Chondrocyte (in vitro differentiated cells): Measurements from ENCODE around the gene B3GALNT2. TPM values are rescaled to one million over a fixed set of nuclear protein-coding genes. Genes with fewer than 3 reads are reported as not detected.

Experiments used
- DNase-seq: peaks from one replicate; pipeline ENCODE4 v3.0.0; 2021; ENCODE audit warnings: mixed read lengths, low spot score
- H3K27ac Mint-ChIP-seq: one replicate; pipeline ENCODE4 v1.8.0; 2021; ENCODE audit warnings: mild to moderate bottlenecking, moderate library complexity, mixed read lengths; ENCODE audit not compliant: unreplicated experiment
- H3K27me3 Mint-ChIP-seq: 2 replicates; pipeline ENCODE4 v1.8.0; 2021; ENCODE audit warnings: low read depth, mixed read lengths
- H3K36me3 Mint-ChIP-seq: 2 replicates; pipeline ENCODE4 v1.8.0; 2021; ENCODE audit warnings: low read depth, mixed read lengths
- H3K4me1 Mint-ChIP-seq: 2 replicates; pipeline ENCODE4 v1.8.0; 2021; ENCODE audit warnings: low read depth, mild to moderate bottlenecking, mixed read lengths
- H3K4me3 Mint-ChIP-seq: one replicate; pipeline ENCODE4 v1.8.0; 2021; ENCODE audit warnings: mild to moderate bottlenecking, moderate library complexity, mixed read lengths; ENCODE audit not compliant: unreplicated experiment
- H3K9me3 Mint-ChIP-seq: 2 replicates; pipeline ENCODE4 v1.8.0; 2021; ENCODE audit warnings: low read depth, mixed read lengths
- CTCF ChIP-seq: fragments of 200-600 bp; sonication (generic); IDR thresholded peaks from 2 replicates; pipeline ENCODE4 v1.5.0; 2021; ENCODE audit warnings: antibody characterized with exemption, mild to moderate bottlenecking, moderate library complexity
- total RNA-seq: library from RNA; stranded (reverse); gene quantifications from 3 replicates; pipeline ENCODE4 v1.2.1, GENCODE V29; 2021

Gene B3GALNT2
- total RNA-seq, 1 donor from 2014 or later: 30.4 TPM

- no peaks in the 10 kb centered on the region for H3K36me3 Mint-ChIP-seq
- H3K4me1 Mint-ChIP-seq: peaks cover 30% of the 10 kb centered on the region
- H3K9me3 Mint-ChIP-seq: no peaks in the 10 kb centered on the region
- H3K27me3 Mint-ChIP-seq: no peaks in the 10 kb centered on the region
- TF ChIP-seq CTCF: no peak
- DNase-seq: no peak
- H3K4me3 Mint-ChIP-seq: no peak overlapping the region
- peak overlapping the region; percentile 65 for H3K27ac Mint-ChIP-seq
Observed at GRCh38 chr1:235500971-235501540, 3.2 kb downstream of the B3GALNT2 start.

- TF ChIP-seq CTCF: no peak
- Mint-ChIP-seq H3K9me3 (no peaks in the 10 kb centered on the region), H3K36me3 (peaks cover 18% of the 10 kb centered on the region), H3K4me1 (peaks cover 8% of the 10 kb centered on the region), H3K27ac (peak overlapping the region; percentile 33), H3K27me3 (no peaks in the 10 kb centered on the region), H3K4me3 (no peak overlapping the region)
- DNase-seq: no peak
Observed at GRCh38 chr1:235495551-235495950, 8.7 kb downstream of the B3GALNT2 start.

GRCh38 chr1:235495030-235495429 is 9.2 kb downstream of the B3GALNT2 start:
- Mint-ChIP-seq H3K4me1 (peaks cover 6% of the 10 kb centered on the region), H3K36me3 (peaks cover 18% of the 10 kb centered on the region), H3K4me3 (no peak overlapping the region), H3K27ac (no peak overlapping the region), H3K9me3 (no peaks in the 10 kb centered on the region), H3K27me3 (no peaks in the 10 kb centered on the region)
- TF ChIP-seq CTCF: no peak
- no peak for DNase-seq

GRCh38 chr1:235494531-235494930 is 9.7 kb downstream of the B3GALNT2 start:
- peaks cover 6% of the 10 kb centered on the region for H3K4me1 Mint-ChIP-seq
- TF ChIP-seq CTCF: no peak

GRCh38 chr1:235491644-235492043 is 12.6 kb downstream of the B3GALNT2 start:
- H3K9me3 Mint-ChIP-seq: no peaks in the 10 kb centered on the region
- H3K4me1 Mint-ChIP-seq: peaks cover 6% of the 10 kb centered on the region
- no peaks in the 10 kb centered on the region for H3K27me3 Mint-ChIP-seq
- TF ChIP-seq CTCF: no peak
- no peak for DNase-seq
- H3K27ac Mint-ChIP-seq: no peak overlapping the region
- peaks cover 20% of the 10 kb centered on the region for H3K36me3 Mint-ChIP-seq
- H3K4me3 Mint-ChIP-seq: no peak overlapping the region

More at GRCh38 chr1:235494531-235494930, 9.7 kb downstream of the B3GALNT2 start:
- no peak for DNase-seq
- Mint-ChIP-seq H3K9me3 (no peaks in the 10 kb centered on the region), H3K4me3 (no peak overlapping the region), H3K27ac (no peak overlapping the region), H3K36me3 (peaks cover 18% of the 10 kb centered on the region), H3K27me3 (no peaks in the 10 kb centered on the region)
